HL-60 (cell line): ENCODE measurements around the gene ZNF157.

ENCODE experiments used
- DNase-seq, 2 experiments: peaks; one replicate each; pipeline ENCODE4 v3.0.0-alpha.2; 2010 to 2020; ENCODE audit warnings: low read depth in 1 of 2, low spot score in 1 of 2
- H3K27ac ChIP-seq: fragments of 250-450 bp; sonication (Bioruptor Pico); replicated peaks from 2 replicates; pipeline ENCODE4 v1.5.1; 2020; ENCODE audit warnings: mild to moderate bottlenecking, moderate library complexity
- H3K27me3 ChIP-seq: fragments of 250-450 bp; sonication (Bioruptor Pico); 2 replicates; pipeline ENCODE4 v1.5.1; 2021; ENCODE audit warnings: mild to moderate bottlenecking, moderate library complexity; ENCODE audit not compliant: insufficient read depth, poor library complexity, severe bottlenecking
- H3K4me3 ChIP-seq: replicated peaks from 2 replicates; pipeline ENCODE4 v1.5.1; 2011; ENCODE audit warnings: mild to moderate bottlenecking, control low read depth, low read length; ENCODE audit not compliant: insufficient read depth
- GABPA ChIP-seq: IDR thresholded peaks from 2 replicates; pipeline ENCODE4 v1.6.1; 2012; ENCODE audit warnings: low read depth
- POLR2AphosphoS5 ChIP-seq: IDR thresholded peaks from 2 replicates; pipeline ENCODE4 v1.6.1; 2012; ENCODE audit warnings: low read depth
- SPI1 ChIP-seq: IDR thresholded peaks from 2 replicates; pipeline ENCODE4 v1.6.1; 2012; ENCODE audit warnings: low read depth, mild to moderate bottlenecking, borderline replicate concordance
- long read RNA-seq: library from polyadenylated mRNA; unstranded; transcript quantifications from one replicate; pipeline ENCODE4 v2.0.0, GENCODE V29; 2020
- TF ChIP-seq, protein P1 (sequence below): IDR thresholded peaks from one replicate; pipeline ENCODE4 v1.5.1; 2011; ENCODE audit warnings: low read length, control low read depth, inconsistent platforms; ENCODE audit not compliant: insufficient read depth
- TF ChIP-seq, protein P2 (sequence below): IDR thresholded peaks from 2 replicates; pipeline ENCODE4 v1.6.1; 2012; ENCODE audit warnings: low read depth; ENCODE audit not compliant: insufficient replicate concordance

The ZNF157 gene
- long read RNA-seq, result 0 reads

DNA sequence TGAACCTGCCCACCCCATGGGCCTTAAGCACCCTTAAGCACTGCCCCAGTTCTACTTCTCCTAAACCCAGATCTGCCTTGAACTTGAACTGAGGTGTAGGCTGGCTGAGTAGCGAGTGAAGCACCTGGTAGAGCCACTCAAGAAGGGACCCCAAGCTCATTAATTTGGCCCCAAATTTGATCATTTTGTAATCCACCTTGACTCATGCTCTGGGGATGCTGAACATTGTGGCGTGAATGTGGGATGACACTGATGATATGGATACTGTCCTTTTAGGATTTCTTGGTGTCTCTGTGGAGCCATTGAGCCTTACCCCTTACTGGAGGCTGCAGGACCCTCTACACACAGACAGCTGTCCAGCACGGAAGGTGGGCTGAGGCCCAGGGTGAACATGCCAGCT lies at the start of gene ZNF157:
Gene ZNF157 (plus strand): TSS at position 301 of the 400 bp plus-strand sequence. CDS start 91 bp downstream, at position 392.
- Histone ChIP-seq H3K27ac (no peak within 1 kb of the TSS), H3K27me3 (no peaks in the 10 kb centered on the region), H3K4me3 (no peak within 1 kb of the TSS)
- DNase-seq, result no peak
- TF ChIP-seq, protein P1, sequence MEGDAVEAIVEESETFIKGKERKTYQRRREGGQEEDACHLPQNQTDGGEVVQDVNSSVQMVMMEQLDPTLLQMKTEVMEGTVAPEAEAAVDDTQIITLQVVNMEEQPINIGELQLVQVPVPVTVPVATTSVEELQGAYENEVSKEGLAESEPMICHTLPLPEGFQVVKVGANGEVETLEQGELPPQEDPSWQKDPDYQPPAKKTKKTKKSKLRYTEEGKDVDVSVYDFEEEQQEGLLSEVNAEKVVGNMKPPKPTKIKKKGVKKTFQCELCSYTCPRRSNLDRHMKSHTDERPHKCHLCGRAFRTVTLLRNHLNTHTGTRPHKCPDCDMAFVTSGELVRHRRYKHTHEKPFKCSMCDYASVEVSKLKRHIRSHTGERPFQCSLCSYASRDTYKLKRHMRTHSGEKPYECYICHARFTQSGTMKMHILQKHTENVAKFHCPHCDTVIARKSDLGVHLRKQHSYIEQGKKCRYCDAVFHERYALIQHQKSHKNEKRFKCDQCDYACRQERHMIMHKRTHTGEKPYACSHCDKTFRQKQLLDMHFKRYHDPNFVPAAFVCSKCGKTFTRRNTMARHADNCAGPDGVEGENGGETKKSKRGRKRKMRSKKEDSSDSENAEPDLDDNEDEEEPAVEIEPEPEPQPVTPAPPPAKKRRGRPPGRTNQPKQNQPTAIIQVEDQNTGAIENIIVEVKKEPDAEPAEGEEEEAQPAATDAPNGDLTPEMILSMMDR, result no peak
- TF ChIP-seq, protein P2, sequence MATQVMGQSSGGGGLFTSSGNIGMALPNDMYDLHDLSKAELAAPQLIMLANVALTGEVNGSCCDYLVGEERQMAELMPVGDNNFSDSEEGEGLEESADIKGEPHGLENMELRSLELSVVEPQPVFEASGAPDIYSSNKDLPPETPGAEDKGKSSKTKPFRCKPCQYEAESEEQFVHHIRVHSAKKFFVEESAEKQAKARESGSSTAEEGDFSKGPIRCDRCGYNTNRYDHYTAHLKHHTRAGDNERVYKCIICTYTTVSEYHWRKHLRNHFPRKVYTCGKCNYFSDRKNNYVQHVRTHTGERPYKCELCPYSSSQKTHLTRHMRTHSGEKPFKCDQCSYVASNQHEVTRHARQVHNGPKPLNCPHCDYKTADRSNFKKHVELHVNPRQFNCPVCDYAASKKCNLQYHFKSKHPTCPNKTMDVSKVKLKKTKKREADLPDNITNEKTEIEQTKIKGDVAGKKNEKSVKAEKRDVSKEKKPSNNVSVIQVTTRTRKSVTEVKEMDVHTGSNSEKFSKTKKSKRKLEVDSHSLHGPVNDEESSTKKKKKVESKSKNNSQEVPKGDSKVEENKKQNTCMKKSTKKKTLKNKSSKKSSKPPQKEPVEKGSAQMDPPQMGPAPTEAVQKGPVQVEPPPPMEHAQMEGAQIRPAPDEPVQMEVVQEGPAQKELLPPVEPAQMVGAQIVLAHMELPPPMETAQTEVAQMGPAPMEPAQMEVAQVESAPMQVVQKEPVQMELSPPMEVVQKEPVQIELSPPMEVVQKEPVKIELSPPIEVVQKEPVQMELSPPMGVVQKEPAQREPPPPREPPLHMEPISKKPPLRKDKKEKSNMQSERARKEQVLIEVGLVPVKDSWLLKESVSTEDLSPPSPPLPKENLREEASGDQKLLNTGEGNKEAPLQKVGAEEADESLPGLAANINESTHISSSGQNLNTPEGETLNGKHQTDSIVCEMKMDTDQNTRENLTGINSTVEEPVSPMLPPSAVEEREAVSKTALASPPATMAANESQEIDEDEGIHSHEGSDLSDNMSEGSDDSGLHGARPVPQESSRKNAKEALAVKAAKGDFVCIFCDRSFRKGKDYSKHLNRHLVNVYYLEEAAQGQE, result no peak
- TF ChIP-seq POLR2AphosphoS5, result no peak
- TF ChIP-seq SPI1, result no peak
- TF ChIP-seq GABPA, result no peak

DNA sequence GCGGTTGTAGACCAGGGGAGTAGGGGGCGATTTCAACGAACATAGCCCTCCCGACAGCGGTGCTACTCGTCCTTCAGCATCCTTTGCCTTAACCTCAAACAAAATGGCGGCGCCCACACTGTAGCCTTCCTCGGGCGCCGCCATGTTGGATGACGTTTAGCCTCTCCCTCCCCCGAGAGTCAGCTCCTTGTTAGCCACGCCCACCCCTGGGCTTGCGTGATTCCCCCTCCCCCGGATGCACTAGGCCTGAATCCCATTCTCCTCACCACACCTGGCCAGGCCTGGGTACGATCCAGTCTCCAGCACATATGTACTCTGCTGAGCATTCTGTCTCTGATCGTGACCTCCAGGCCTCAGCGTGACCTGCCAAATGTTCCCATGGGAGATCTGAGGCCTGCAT lies 49.0 kb upstream of the ZNF157 start:
- Histone ChIP-seq H3K27me3 (no peaks in the 10 kb centered on the region), H3K4me3 (no peak overlapping the region), H3K27ac (no peak overlapping the region)
- DNase-seq, result no peak
- TF ChIP-seq SPI1 (no peak), GABPA (no peak), POLR2AphosphoS5 (no peak)
- TF ChIP-seq, protein P2, result no peak
- TF ChIP-seq, protein P1, result no peak

DNA sequence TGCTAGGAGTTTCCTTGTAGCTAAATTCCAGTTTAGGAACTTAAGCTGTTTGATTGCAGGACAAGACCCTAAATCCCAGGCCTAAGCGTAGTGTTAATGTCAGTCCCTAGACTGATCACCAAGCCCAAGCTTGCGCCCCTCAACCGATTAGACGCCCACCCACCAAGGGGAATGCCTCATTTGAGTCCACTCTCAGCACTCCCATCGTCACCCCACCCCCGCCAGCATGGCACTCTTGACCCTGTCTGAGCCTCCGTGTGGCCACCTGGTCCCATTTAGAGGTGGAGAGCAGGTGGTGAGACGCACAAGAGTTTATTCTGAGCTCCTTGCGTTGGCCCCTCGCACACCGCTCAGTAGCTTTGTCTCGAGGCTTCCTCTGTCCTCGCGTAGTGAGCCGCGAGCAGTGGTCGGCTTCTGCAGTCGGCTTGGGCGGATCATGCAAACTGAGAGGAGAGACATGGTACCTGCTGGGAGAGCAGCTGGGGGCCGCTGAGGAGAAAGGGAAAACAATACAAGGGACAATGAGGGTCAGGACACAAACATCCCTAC lies 48.5 kb upstream of the ZNF157 start:
- no peak overlapping the region for H3K4me3 ChIP-seq

More for the DNA sequence above, 48.5 kb upstream of the ZNF157 start:
- H3K27ac ChIP-seq, result no peak overlapping the region
- no peak for DNase-seq
- TF ChIP-seq, protein P2, result no peak
- TF ChIP-seq GABPA, result no peak
- TF ChIP-seq, protein P1, result no peak
- no peak for TF ChIP-seq SPI1
- TF ChIP-seq POLR2AphosphoS5, result no peak
- no peaks in the 10 kb centered on the region for H3K27me3 ChIP-seq
